GM23338 (cell line): Measurements from ENCODE around the gene KIAA1671. TPM values are rescaled to one million over a fixed set of nuclear protein-coding genes. Genes with fewer than 3 reads are reported as not detected.
A peak's percentile ranks its signal among the peaks of the same experiment; 100 is the strongest.

Source experiments
- ATAC-seq: fragments of 200-7000 bp; cut with Tn5 transposase; 3 replicates; pipeline ENCODE4 v1.9.1; 2020
- DNase-seq: peaks from one replicate; pipeline ENCODE4 v3.0.0-alpha.2; 2015; ENCODE audit warnings: low spot score
- H2AFZ ChIP-seq: fragments of 200-600 bp; sonication (generic); 2 replicates; pipeline ENCODE4 v1.8.0; 2016; ENCODE audit warnings: antibody characterized with exemption, mild to moderate bottlenecking, moderate library complexity
- H3F3A ChIP-seq: fragments of 200-600 bp; sonication (generic); replicated peaks from 2 replicates; pipeline ENCODE4 v1.8.0; 2017; ENCODE audit warnings: antibody characterized with exemption, mixed run types, low read depth
- H3K27ac ChIP-seq: fragments of 200-600 bp; sonication (generic); 2 replicates; pipeline ENCODE4 v1.6.1; 2016; ENCODE audit warnings: low read depth
- H3K27me3 ChIP-seq: fragments of 200-600 bp; sonication (generic); 2 replicates; pipeline ENCODE4 v1.8.0; 2016; ENCODE audit warnings: mild to moderate bottlenecking, mixed run types, moderate library complexity; ENCODE audit not compliant: insufficient read depth
- H3K36me3 ChIP-seq: fragments of 200-600 bp; sonication (generic); 2 replicates; pipeline ENCODE4 v1.8.0; 2016; ENCODE audit warnings: mild to moderate bottlenecking; ENCODE audit not compliant: insufficient read depth
- H3K4me1 ChIP-seq: fragments of 200-600 bp; sonication (generic); 2 replicates; pipeline ENCODE4 v1.8.0; 2016; ENCODE audit warnings: mild to moderate bottlenecking, moderate library complexity; ENCODE audit not compliant: insufficient read depth
- H3K4me2 ChIP-seq: fragments of 200-600 bp; sonication (generic); 2 replicates; pipeline ENCODE4 v1.7.1; 2017; ENCODE audit warnings: mixed run types
- H3K4me3 ChIP-seq: fragments of 200-600 bp; sonication (generic); 2 replicates; pipeline ENCODE4 v1.6.1; 2016; ENCODE audit warnings: mixed run types
- H3K79me2 ChIP-seq: fragments of 200-600 bp; sonication (generic); replicated peaks from 2 replicates; pipeline ENCODE4 v1.8.0; 2017; ENCODE audit warnings: mild to moderate bottlenecking; ENCODE audit not compliant: insufficient read depth
- H3K9me2 ChIP-seq: fragments of 200-600 bp; sonication (generic); 2 replicates; pipeline ENCODE4 v1.8.0; 2017; ENCODE audit not compliant: insufficient read depth
- H4K20me1 ChIP-seq: fragments of 200-600 bp; sonication (generic); replicated peaks from 2 replicates; pipeline ENCODE4 v1.8.0; 2017; ENCODE audit warnings: mild to moderate bottlenecking; ENCODE audit not compliant: insufficient read depth
- H3K27ac Mint-ChIP-seq: 2 replicates; pipeline ENCODE4 v1.8.0; 2020; ENCODE audit warnings: inconsistent platforms, mild to moderate bottlenecking, moderate library complexity, mixed read lengths
- H3K27me3 Mint-ChIP-seq: 3 replicates; pipeline ENCODE4 v1.8.0; 2022; ENCODE audit warnings: low read depth, mild to moderate bottlenecking, moderate library complexity, mixed read lengths, inconsistent platforms; ENCODE audit not compliant: insufficient read depth, poor library complexity
- H3K36me3 Mint-ChIP-seq: 3 replicates; pipeline ENCODE4 v1.8.0; 2021; ENCODE audit warnings: low read depth, mild to moderate bottlenecking, inconsistent platforms, moderate library complexity, mixed read lengths
- H3K4me1 Mint-ChIP-seq: 3 replicates; pipeline ENCODE4 v1.8.0; 2020; ENCODE audit warnings: mild to moderate bottlenecking, inconsistent platforms, mixed read lengths
- H3K4me3 Mint-ChIP-seq: 3 replicates; pipeline ENCODE4 v1.8.0; 2021; ENCODE audit warnings: moderate library complexity, mild to moderate bottlenecking, inconsistent platforms, mixed read lengths
- H3K9me3 Mint-ChIP-seq: 3 replicates; pipeline ENCODE4 v1.8.0; 2020; ENCODE audit warnings: moderate library complexity, mild to moderate bottlenecking, inconsistent platforms, mixed read lengths
- EZH2 ChIP-seq: fragments of 200-600 bp; sonication (generic); IDR thresholded peaks from one replicate; pipeline ENCODE4 v1.8.0; 2017; ENCODE audit warnings: antibody characterized with exemption, mild to moderate bottlenecking, low read depth; ENCODE audit not compliant: unreplicated experiment
- EZH2phosphoT487 ChIP-seq: fragments of 200-600 bp; sonication (generic); IDR thresholded peaks from one replicate; pipeline ENCODE4 v1.8.1; 2018; ENCODE audit warnings: antibody characterized with exemption; ENCODE audit not compliant: unreplicated experiment
- JUNB ChIP-seq: IDR thresholded peaks from one replicate; pipeline ENCODE4 v1.6.1; 2016; ENCODE audit warnings: antibody characterized with exemption; ENCODE audit not compliant: unreplicated experiment
- NANOG ChIP-seq: IDR thresholded peaks from 2 replicates; pipeline ENCODE4 v1.6.1; 2016; ENCODE audit warnings: antibody characterized with exemption, borderline replicate concordance
- POLR2AphosphoS5 ChIP-seq: IDR thresholded peaks from 2 replicates; pipeline ENCODE4 v1.6.1; 2016; ENCODE audit warnings: antibody characterized with exemption, low read depth
- STAT1 ChIP-seq: IDR thresholded peaks from one replicate; pipeline ENCODE4 v1.6.1; 2016; ENCODE audit warnings: antibody characterized with exemption; ENCODE audit not compliant: unreplicated experiment
- ZNF114 ChIP-seq: fragments of 250-450 bp; sonication (Bioruptor Pico); IDR thresholded peaks from 2 replicates; pipeline ENCODE4 v1.5.0; 2020; ENCODE audit warnings: mild to moderate bottlenecking, moderate library complexity
- polyA plus RNA-seq: library from polyadenylated mRNA; unstranded; fragments of >200 nt; fragmentation: Nextera tagmentation; extraction: Ambion mirVana; gene quantifications from 2 replicates; pipeline ENCODE4 v1.2.1, GENCODE V29; 2016
- total RNA-seq: library from RNA; depleted of rRNA; stranded (reverse); fragments of >200 nt; shearing (Covaris generic); gene quantifications from 2 replicates; pipeline ENCODE4 v1.2.3, GENCODE V29; 2014
- TF ChIP-seq, protein P1 (sequence below): IDR thresholded peaks from one replicate; pipeline ENCODE4 v1.6.1; 2018; ENCODE audit warnings: antibody characterized with exemption; ENCODE audit not compliant: unreplicated experiment
- TF ChIP-seq, protein P2 (sequence below): IDR thresholded peaks from 2 replicates; pipeline ENCODE4 v1.6.1; 2016; ENCODE audit warnings: antibody characterized with exemption

Gene KIAA1671
- total and polyA plus RNA-seq, 2 experiments from 2014 or later, result 6.1 to 27.2 TPM

DNA sequence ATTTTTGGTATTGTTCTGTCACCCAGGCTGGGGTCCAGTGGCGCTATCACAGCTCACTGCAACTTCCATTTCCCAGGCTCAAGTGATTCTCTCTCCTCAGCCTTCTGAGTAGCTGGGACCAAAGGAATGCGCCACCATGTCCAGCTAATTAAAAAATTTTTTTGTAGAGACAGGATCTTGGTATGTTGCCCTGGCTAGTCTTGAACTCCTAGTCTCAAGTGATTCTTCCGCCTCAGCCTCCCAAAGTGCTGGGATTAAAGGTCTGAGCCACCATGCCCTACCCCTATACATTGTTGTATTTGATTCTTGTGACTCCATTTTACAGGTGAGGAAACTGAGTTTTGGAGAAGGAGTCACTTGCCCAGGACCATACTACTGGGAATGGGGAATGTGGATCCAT lies 11.9 kb downstream of the KIAA1671 start:
- H3K4me3 Mint-ChIP-seq, result no peak overlapping the region

DNA sequence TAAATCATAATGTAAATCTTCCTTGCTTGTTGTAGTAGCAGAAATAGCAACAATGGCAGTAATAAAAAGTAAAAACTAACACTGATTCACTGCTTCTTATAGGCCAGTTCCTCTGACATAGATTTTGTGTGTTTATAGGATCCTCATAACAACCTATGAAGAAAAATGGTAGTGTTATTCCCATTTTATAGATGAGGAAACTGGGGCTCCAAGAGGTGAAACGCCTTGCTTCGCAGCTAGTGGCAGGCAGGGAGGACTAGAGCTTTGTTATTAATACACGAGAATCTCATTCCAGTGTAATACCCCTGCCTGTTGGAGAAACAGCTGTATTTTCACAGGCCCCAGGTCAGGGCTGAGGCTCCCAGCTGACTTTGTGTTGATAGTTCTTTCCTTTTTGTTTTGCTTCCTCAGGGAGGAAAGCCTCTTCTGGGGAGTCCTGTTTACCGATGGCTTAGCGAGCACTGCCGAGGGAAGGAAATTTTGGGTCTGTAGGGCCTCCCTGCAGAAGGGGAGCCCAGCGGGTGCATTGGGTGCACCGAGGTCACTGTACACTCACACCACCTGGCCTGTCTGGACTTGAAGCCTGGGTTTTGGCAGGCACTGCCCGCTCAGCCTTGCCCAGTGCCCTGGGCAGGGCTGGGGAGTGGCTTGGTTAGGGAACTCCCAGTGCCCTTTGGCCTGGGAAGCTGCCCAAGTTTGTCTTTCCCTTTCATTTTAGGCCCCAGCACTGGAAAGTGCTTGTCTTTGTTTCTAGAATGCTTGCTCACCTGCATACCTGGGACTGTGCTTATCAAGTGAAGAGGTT lies 13.5 kb downstream of the KIAA1671 start:
- Histone ChIP-seq H3K36me3 (no peaks in the 10 kb centered on the region), H3K4me3 (no peak overlapping the region), H3K4me1 (peaks cover 26% of the 10 kb centered on the region), H3K27me3 (no peaks in the 10 kb centered on the region), H3F3A (0 out of 2 replicates have a peak, but pooled peaks cover 3% of the 10 kb centered on the region), H3K9me2 (no peaks in the 10 kb centered on the region), H2AFZ (no peak overlapping the region), H3K4me2 (no peak overlapping the region), H3K79me2 (peaks cover 72% of the 10 kb centered on the region), H3K27ac (peak overlapping the region; percentile 78; the same call in 1 of the 2 replicates), H4K20me1 (0 out of 2 replicates have a peak, but pooled peaks cover 2% of the 10 kb centered on the region)
- Mint-ChIP-seq H3K9me3 (no peaks in the 10 kb centered on the region; the same call in 2 of the 3 replicates), H3K27me3 (peaks cover 2% of the 10 kb centered on the region), H3K4me1 (peaks cover 38% of the 10 kb centered on the region), H3K4me3 (no peak overlapping the region), H3K27ac (peak overlapping the region; percentile 57; the same call in 1 of the 2 replicates), H3K36me3 (peaks cover 6% of the 10 kb centered on the region; the same call in 2 of the 3 replicates)
- ATAC-seq (no peak), DNase-seq (no peak)
- TF ChIP-seq, protein P1, sequence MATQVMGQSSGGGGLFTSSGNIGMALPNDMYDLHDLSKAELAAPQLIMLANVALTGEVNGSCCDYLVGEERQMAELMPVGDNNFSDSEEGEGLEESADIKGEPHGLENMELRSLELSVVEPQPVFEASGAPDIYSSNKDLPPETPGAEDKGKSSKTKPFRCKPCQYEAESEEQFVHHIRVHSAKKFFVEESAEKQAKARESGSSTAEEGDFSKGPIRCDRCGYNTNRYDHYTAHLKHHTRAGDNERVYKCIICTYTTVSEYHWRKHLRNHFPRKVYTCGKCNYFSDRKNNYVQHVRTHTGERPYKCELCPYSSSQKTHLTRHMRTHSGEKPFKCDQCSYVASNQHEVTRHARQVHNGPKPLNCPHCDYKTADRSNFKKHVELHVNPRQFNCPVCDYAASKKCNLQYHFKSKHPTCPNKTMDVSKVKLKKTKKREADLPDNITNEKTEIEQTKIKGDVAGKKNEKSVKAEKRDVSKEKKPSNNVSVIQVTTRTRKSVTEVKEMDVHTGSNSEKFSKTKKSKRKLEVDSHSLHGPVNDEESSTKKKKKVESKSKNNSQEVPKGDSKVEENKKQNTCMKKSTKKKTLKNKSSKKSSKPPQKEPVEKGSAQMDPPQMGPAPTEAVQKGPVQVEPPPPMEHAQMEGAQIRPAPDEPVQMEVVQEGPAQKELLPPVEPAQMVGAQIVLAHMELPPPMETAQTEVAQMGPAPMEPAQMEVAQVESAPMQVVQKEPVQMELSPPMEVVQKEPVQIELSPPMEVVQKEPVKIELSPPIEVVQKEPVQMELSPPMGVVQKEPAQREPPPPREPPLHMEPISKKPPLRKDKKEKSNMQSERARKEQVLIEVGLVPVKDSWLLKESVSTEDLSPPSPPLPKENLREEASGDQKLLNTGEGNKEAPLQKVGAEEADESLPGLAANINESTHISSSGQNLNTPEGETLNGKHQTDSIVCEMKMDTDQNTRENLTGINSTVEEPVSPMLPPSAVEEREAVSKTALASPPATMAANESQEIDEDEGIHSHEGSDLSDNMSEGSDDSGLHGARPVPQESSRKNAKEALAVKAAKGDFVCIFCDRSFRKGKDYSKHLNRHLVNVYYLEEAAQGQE, result no peak
- no peak for TF ChIP-seq NANOG

More for the DNA sequence above, 11.9 kb downstream of the KIAA1671 start:
- 0 out of 2 replicates have a peak, but pooled peaks cover 3% of the 10 kb centered on the region for H3F3A ChIP-seq
- no peaks in the 10 kb centered on the region for H4K20me1 ChIP-seq
- H3K27ac ChIP-seq, result no peak overlapping the region
- no peak for ATAC-seq
- Mint-ChIP-seq H3K4me1 (peaks cover 25% of the 10 kb centered on the region), H3K9me3 (no peaks in the 10 kb centered on the region; the same call in 2 of the 3 replicates), H3K27me3 (no peaks in the 10 kb centered on the region), H3K36me3 (peaks cover 9% of the 10 kb centered on the region; the same call in 2 of the 3 replicates), H3K27ac (no peak overlapping the region)
- TF ChIP-seq, protein P1, result no peak
- TF ChIP-seq ZNF114 (CRISPR knock-in tag) (no peak), EZH2phosphoT487 (no peak), STAT1 (no peak), NANOG (no peak), EZH2 (no peak), POLR2AphosphoS5 (no peak), JUNB (no peak)
- TF ChIP-seq, protein P2, sequence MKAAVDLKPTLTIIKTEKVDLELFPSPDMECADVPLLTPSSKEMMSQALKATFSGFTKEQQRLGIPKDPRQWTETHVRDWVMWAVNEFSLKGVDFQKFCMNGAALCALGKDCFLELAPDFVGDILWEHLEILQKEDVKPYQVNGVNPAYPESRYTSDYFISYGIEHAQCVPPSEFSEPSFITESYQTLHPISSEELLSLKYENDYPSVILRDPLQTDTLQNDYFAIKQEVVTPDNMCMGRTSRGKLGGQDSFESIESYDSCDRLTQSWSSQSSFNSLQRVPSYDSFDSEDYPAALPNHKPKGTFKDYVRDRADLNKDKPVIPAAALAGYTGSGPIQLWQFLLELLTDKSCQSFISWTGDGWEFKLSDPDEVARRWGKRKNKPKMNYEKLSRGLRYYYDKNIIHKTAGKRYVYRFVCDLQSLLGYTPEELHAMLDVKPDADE, result no peak
- H3K4me2 ChIP-seq, result no peak overlapping the region
- H3K9me2 ChIP-seq, result no peaks in the 10 kb centered on the region
- H3K4me3 ChIP-seq, result no peak overlapping the region
- no peak for DNase-seq
- no peaks in the 10 kb centered on the region for H3K27me3 ChIP-seq
- peaks cover 17% of the 10 kb centered on the region for H3K4me1 ChIP-seq
- no peaks in the 10 kb centered on the region for H3K36me3 ChIP-seq
- peaks cover 82% of the 10 kb centered on the region for H3K79me2 ChIP-seq
- no peak overlapping the region for H2AFZ ChIP-seq
